Right atrium auricular region (tissue), 2 donors: ENCODE results near the gene ZNF423. TPM values are rescaled to one million over a fixed set of nuclear protein-coding genes. Genes with fewer than 3 reads are reported as not detected.

ENCODE experiments used
- DNase-seq: peaks from one replicate; pipeline ENCODE4 v3.0.0-alpha.2; 2019; ENCODE audit warnings: low spot score
- H3K27ac ChIP-seq, 2 donors: fragments of 200-600 bp; sonication (generic); 1 replicate in 1 of 2; 2 replicates in 1 of 2; pipeline ENCODE4 v1.5.1; 2016 to 2019
- H3K27me3 ChIP-seq, 2 donors: fragments of 200-600 bp; sonication (generic); one replicate each; pipeline versions ENCODE4 v1.5.1 to v1.6.0; 2017 to 2019
- H3K36me3 ChIP-seq: fragments of 200-600 bp; sonication (generic); one replicate; pipeline ENCODE4 v1.5.1; 2016
- H3K4me1 ChIP-seq, 2 donors: fragments of 200-600 bp; sonication (generic); one replicate each; pipeline versions ENCODE4 v1.5.1 to v1.6.0; 2017 to 2019
- H3K4me3 ChIP-seq, 2 donors: fragments of 200-600 bp; sonication (generic); 1 replicate in 1 of 2; 2 replicates in 1 of 2; pipeline ENCODE4 v1.5.1; 2017 to 2019; ENCODE audit warnings: mild to moderate bottlenecking in 1 of 2, moderate library complexity in 1 of 2
- H3K9me3 ChIP-seq, 2 donors: fragments of 200-600 bp; sonication (generic); one replicate each; pipeline ENCODE4 v1.5.1; 2019
- CTCF ChIP-seq, 2 donors: fragments of 200-600 bp; sonication (generic); IDR thresholded peaks; one replicate each; pipeline ENCODE4 v1.5.1; 2019; ENCODE audit warnings: antibody characterized with exemption in 2 of 2
- total RNA-seq, 2 donors: library from RNA; depleted of rRNA; stranded (reverse); fragments of >200 nt; gene quantifications; one replicate each; pipeline ENCODE4 v1.1.0, GENCODE V29; 2016

The ZNF423 gene
- total RNA-seq = 10 to 100 TPM in 1 of 2 donors, 1 to 10 TPM in 1; 8.5 to 10.7 TPM

GRCh38 chr16:49855822-49856671 lies at the start of gene ZNF423:
Gene ZNF423 (minus strand): TSS chr16:49856112. CDS start chr16:49855774, 338 bp downstream.
- Histone ChIP-seq H3K4me1 (peaks cover 0 to 51% of the 10 kb centered on the region in 2 donors), H3K27ac (peak within 1 kb of the TSS; percentile 80 to 93), H3K27me3 (no peaks in the 10 kb centered on the region), H3K9me3 (no peaks in the 10 kb centered on the region), H3K36me3 (no peaks in the 10 kb centered on the region), H3K4me3 (peak within 1 kb of the TSS; percentile 73 to 77)
- no peak for TF ChIP-seq CTCF (IDR thresholded peaks at IDR 0.05)
- no peak for DNase-seq

GRCh38 chr16:49904348-49905062 lies 48.6 kb upstream of the ZNF423 start:
- H3K4me1 ChIP-seq = no peaks in the 10 kb centered on the region
- H3K27me3 ChIP-seq = no peaks in the 10 kb centered on the region
- H3K9me3 ChIP-seq = no peaks in the 10 kb centered on the region
- H3K4me3 ChIP-seq = no peak overlapping the region
- no peak for DNase-seq
- TF ChIP-seq CTCF (IDR thresholded peaks at IDR 0.05) = no peak
- no peak overlapping the region for H3K27ac ChIP-seq
- no peaks in the 10 kb centered on the region for H3K36me3 ChIP-seq

- no peak overlapping the region for H3K4me3 ChIP-seq
- H3K9me3 ChIP-seq = no peaks in the 10 kb centered on the region
- no peak for DNase-seq
- no peaks in the 10 kb centered on the region for H3K27me3 ChIP-seq
- H3K36me3 ChIP-seq = no peaks in the 10 kb centered on the region
- H3K27ac ChIP-seq = no peak overlapping the region
- no peaks in the 10 kb centered on the region for H3K4me1 ChIP-seq
- TF ChIP-seq CTCF (IDR thresholded peaks at IDR 0.05) = no peak
Observed at GRCh38 chr16:49902908-49903307, 47.0 kb upstream of the ZNF423 start.

GRCh38 chr16:49901711-49902110 lies 45.8 kb upstream of the ZNF423 start:
- DNase-seq = no peak
- Histone ChIP-seq H3K4me3 (no peak overlapping the region), H3K36me3 (no peaks in the 10 kb centered on the region), H3K27me3 (no peaks in the 10 kb centered on the region), H3K27ac (no peak overlapping the region), H3K9me3 (no peaks in the 10 kb centered on the region), H3K4me1 (no peaks in the 10 kb centered on the region)
- TF ChIP-seq CTCF (IDR thresholded peaks at IDR 0.05) = no peak

GRCh38 chr16:49900875-49901274 lies 45.0 kb upstream of the ZNF423 start:
- no peak overlapping the region for H3K4me3 ChIP-seq
- no peak overlapping the region for H3K27ac ChIP-seq
- H3K9me3 ChIP-seq = no peaks in the 10 kb centered on the region
- no peaks in the 10 kb centered on the region for H3K27me3 ChIP-seq
- TF ChIP-seq CTCF (IDR thresholded peaks at IDR 0.05) = no peak
- no peak for DNase-seq
- H3K4me1 ChIP-seq = no peaks in the 10 kb centered on the region
- H3K36me3 ChIP-seq = no peaks in the 10 kb centered on the region
